ENCODE results near the gene WBP1L. TPM values are rescaled to one million over a fixed set of nuclear protein-coding genes. Genes with fewer than 3 reads are reported as not detected.

Gene WBP1L
- total RNA-seq, 1 donor from 2014 or later, result 80.8 TPM

DNA sequence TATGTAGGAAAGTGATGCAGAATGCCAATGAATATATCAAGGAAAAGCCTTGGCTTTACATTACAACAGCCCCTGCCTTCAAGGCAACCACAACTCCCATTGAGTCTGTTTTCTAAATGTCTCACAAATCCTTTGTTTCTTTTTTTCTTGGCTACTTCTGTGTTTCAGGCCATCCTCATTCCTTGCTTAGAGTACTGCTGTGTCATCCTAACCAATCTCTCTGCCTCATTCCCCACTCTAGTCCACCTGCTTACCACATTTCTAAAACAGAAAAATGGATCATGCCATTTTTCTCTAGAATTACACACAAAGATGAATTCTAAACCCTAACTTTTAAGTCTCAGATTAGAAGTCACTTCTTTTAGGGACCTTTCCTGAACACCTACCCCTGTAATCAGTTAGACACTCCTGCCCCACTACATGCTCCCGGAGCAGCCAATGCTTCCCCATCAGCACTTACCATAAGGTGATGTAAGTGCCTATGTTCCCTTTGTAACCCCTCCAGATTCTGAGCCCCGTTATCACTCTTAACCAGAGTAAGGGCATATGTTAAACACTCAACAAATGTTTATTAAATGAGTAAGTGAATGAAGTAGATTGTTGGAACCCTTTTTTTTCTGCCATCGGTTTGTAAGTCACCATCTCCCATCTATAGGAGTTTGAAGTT is 113.1 kb downstream of the WBP1L start:
- no peaks in the 10 kb centered on the region for H3K36me3 ChIP-seq
- H3K4me3 ChIP-seq, result no peak overlapping the region
- peaks cover 20% of the 10 kb centered on the region for H3K4me1 ChIP-seq
- no peak for DNase-seq (ENCODE audit: extremely low spot score in 2 of 2)
- intact Hi-C loops (cut with DNase I), result no loop called here
- H3K9me3 ChIP-seq, result no peaks in the 10 kb centered on the region
- TF ChIP-seq POLR2A (IDR thresholded peaks at IDR 0.05) (no peak), POLR2AphosphoS5 (IDR thresholded peaks at IDR 0.05; ENCODE audit: insufficient read depth in 1 of 2, low read depth in 1 of 2) (no peak)
- TF ChIP-seq, protein P1, sequence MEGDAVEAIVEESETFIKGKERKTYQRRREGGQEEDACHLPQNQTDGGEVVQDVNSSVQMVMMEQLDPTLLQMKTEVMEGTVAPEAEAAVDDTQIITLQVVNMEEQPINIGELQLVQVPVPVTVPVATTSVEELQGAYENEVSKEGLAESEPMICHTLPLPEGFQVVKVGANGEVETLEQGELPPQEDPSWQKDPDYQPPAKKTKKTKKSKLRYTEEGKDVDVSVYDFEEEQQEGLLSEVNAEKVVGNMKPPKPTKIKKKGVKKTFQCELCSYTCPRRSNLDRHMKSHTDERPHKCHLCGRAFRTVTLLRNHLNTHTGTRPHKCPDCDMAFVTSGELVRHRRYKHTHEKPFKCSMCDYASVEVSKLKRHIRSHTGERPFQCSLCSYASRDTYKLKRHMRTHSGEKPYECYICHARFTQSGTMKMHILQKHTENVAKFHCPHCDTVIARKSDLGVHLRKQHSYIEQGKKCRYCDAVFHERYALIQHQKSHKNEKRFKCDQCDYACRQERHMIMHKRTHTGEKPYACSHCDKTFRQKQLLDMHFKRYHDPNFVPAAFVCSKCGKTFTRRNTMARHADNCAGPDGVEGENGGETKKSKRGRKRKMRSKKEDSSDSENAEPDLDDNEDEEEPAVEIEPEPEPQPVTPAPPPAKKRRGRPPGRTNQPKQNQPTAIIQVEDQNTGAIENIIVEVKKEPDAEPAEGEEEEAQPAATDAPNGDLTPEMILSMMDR (IDR thresholded peaks at IDR 0.05), result no peak
- no peak overlapping the region for H3K27ac ChIP-seq
- no peaks in the 10 kb centered on the region for H3K27me3 ChIP-seq

DNA sequence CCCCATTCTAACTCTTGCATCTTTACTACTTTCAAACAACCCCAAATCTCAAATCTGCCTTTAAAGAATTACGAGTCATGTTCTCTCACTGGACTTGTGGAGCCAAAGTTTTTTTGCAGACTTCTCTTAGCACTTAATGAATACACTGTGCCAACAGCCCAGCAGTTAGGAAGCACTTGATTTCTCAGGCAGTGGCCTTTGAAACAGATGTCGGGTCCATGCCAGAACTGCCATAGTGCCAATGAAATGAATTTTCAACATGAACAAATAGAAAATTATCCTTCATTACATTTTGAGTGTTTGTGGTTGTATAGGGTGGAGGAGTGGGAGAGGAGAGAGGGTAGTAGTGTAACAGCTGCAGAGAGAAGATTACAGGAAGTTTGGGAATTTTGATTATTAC is 116.2 kb downstream of the WBP1L start:
- Histone ChIP-seq H3K9me3 (no peaks in the 10 kb centered on the region), H3K27ac (no peak overlapping the region), H3K36me3 (no peaks in the 10 kb centered on the region), H3K4me1 (peaks cover 14% of the 10 kb centered on the region), H3K27me3 (no peaks in the 10 kb centered on the region), H3K4me3 (no peak overlapping the region)
- intact Hi-C loops (cut with DNase I), result no loop called here
- no peak for DNase-seq (ENCODE audit: extremely low spot score in 2 of 2)
- no peak for TF ChIP-seq POLR2AphosphoS5 (IDR thresholded peaks at IDR 0.05; ENCODE audit: insufficient read depth in 1 of 2, low read depth in 1 of 2)
- TF ChIP-seq, protein P1 (IDR thresholded peaks at IDR 0.05), result no peak
- TF ChIP-seq POLR2A (IDR thresholded peaks at IDR 0.05), result no peak

DNA sequence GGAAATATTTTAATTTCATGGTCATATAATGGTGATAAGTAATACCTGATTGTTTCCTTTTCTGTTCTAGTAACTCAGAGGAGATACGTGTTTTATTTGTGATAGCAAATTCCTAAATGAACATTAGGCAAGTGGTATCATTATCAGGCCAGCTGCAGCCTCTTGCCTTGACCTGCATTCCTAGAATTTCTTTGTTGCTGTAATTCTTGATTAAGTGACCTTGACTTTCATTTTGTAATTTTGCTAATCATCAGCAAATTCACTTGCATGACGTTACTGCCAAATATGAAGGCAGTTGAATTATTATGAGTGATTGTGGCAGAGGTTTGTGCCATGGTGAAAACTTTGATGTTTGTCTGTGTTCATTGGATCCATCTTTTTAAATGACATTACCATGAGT is 119.9 kb downstream of the WBP1L start:
- no peak for DNase-seq (ENCODE audit: extremely low spot score in 2 of 2)
- TF ChIP-seq POLR2AphosphoS5 (IDR thresholded peaks at IDR 0.05; ENCODE audit: insufficient read depth in 1 of 2, low read depth in 1 of 2) (no peak), POLR2A (IDR thresholded peaks at IDR 0.05) (no peak)
- TF ChIP-seq, protein P1 (IDR thresholded peaks at IDR 0.05), result no peak
- intact Hi-C loops (cut with DNase I), result no loop called here
- Histone ChIP-seq H3K4me1 (no peaks in the 10 kb centered on the region), H3K27me3 (no peaks in the 10 kb centered on the region), H3K27ac (no peak overlapping the region), H3K4me3 (no peak overlapping the region), H3K9me3 (no peaks in the 10 kb centered on the region), H3K36me3 (no peaks in the 10 kb centered on the region)

DNA sequence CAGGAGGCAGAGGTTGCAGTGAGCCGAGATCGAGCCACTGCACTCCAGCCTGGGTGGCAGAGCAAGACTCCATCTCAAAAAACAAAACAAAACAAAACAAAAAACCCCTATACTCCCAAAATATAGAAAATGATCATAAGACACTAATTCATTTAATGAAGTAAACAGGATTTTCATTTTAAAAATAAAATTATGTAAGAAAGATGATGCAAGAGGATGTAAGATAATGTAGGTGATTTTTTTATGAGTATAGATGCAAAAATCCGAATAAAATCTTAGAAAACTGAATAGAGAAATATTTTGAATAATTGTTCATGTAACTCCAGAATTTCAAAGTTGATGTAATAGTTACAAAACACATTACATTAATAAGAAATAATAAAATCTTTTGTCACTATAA is 121.9 kb downstream of the WBP1L start:
- H3K36me3 ChIP-seq, result no peaks in the 10 kb centered on the region
- intact Hi-C loops (cut with DNase I), result no loop called here
- H3K27me3 ChIP-seq, result no peaks in the 10 kb centered on the region
- H3K4me1 ChIP-seq, result peaks cover 11% of the 10 kb centered on the region
- H3K4me3 ChIP-seq, result no peak overlapping the region
- TF ChIP-seq POLR2AphosphoS5 (IDR thresholded peaks at IDR 0.05; ENCODE audit: insufficient read depth in 1 of 2, low read depth in 1 of 2), result no peak
- TF ChIP-seq, protein P1 (IDR thresholded peaks at IDR 0.05), result no peak
- H3K9me3 ChIP-seq, result no peaks in the 10 kb centered on the region
- no peak for DNase-seq (ENCODE audit: extremely low spot score in 2 of 2)
- H3K27ac ChIP-seq, result no peak overlapping the region

Small RNAs within 50 kb of the gene (small RNA-seq; reads per million reads assigned to genes)
- not detected for gene RNU6-1231P

Other genes with a start within 250 kb of the WBP1L start
- gene ACTR1A, start 241.2 kb upstream of the WBP1L start, total RNA-seq, result 74.2 TPM
- gene SUFU, start 240.0 kb upstream of the WBP1L start, total RNA-seq, result 12.5 TPM
- gene TRIM8, start 99.5 kb upstream of the WBP1L start, total RNA-seq, result 126 TPM
- 7.4 TPM for gene ARL3, start 29.6 kb upstream of the WBP1L start, total RNA-seq
- 6.4 TPM for gene SFXN2, start 29.3 kb upstream of the WBP1L start, total RNA-seq
- 43.2 TPM for gene CYP17A1, start 93.5 kb downstream of the WBP1L start, total RNA-seq
- 36.6 TPM for gene BORCS7, start 110.3 kb downstream of the WBP1L start, total RNA-seq
- 3.2 TPM for gene AS3MT, start 125.5 kb downstream of the WBP1L start, total RNA-seq
- gene CNNM2, start 174.3 kb downstream of the WBP1L start, total RNA-seq, result 9.6 TPM

All from vagina (tissue), 2 donors.